GM12878 (cell line): ENCODE data around the gene VARS1. TPM values are rescaled to one million over a fixed set of nuclear protein-coding genes. Genes with fewer than 3 reads are reported as not detected.

ENCODE experiments used
- ATAC-seq: fragments of 200-7000 bp; cut with Tn5 transposase; 3 replicates; pipeline ENCODE4 v1.9.1; 2020; ENCODE audit warnings: mild to moderate bottlenecking, moderate library complexity
- BruUV-seq: library from RNA; stranded (reverse); fragments of 400-500 nt; replicated peaks from 2 replicates; lab custom pipeline; 2021; lab: Mats Ljungman, UMichigan
- CTCF ChIA-PET: fragments of 300-600 bp; sonication (Branson Sonifier 250); formaldehyde crosslinking; extraction: SDS; loops from one replicate; lab custom pipeline; 2021; ENCODE audit warnings: inconsistent platforms; lab: Yijun Ruan, JAX
- POLR2A ChIA-PET: fragments of 350-600 bp; formaldehyde crosslinking; extraction: SDS; loops from one replicate; lab custom pipeline; 2021; ENCODE audit warnings: inconsistent platforms; lab: Charles Lee
- RAD21 ChIA-PET: fragments of 300-600 bp; sonication (Branson Sonifier 250); formaldehyde crosslinking; loops from one replicate; lab custom pipeline; 2023; ENCODE audit warnings: antibody characterized with exemption; ENCODE audit not compliant: unreplicated experiment; lab: Charles Lee
- SMC1A ChIA-PET: fragments of 300-600 bp; sonication (Branson Sonifier 250); formaldehyde crosslinking; loops from one replicate; lab custom pipeline; 2023; ENCODE audit not compliant: unreplicated experiment, uncharacterized antibody; lab: Charles Lee
- DNase-seq: peaks from one replicate; pipeline ENCODE4 v3.0.0-alpha.2; 2011; ENCODE audit warnings: low read depth, low spot score
- FAIRE-seq: peaks from 3 replicates; lab custom pipeline; 2011; peaks lifted over from hg19 to GRCh38; lab: Jason Lieb, UNC
- H2AFZ ChIP-seq: 2 replicates; pipeline ENCODE4 v1.6.0; 2011; ENCODE audit warnings: low read depth, low read length, control low read depth; ENCODE audit not compliant: control insufficient read depth
- H3K27ac ChIP-seq: 2 replicates; pipeline ENCODE4 v1.5.1; 2011; ENCODE audit warnings: control low read depth; ENCODE audit not compliant: control insufficient read depth, insufficient read depth
- H3K27me3 ChIP-seq, 2 experiments: replicated peaks in 1 of 2; 2 replicates each; pipeline versions ENCODE4 v1.6.0 to v1.6.1; 2011; ENCODE audit warnings: low read length in 1 of 2; ENCODE audit not compliant: control insufficient read depth in 2 of 2, insufficient read depth in 2 of 2
- H3K36me3 ChIP-seq, 2 experiments: 2 replicates each; pipeline ENCODE4 v1.5.1; 2011; ENCODE audit warnings: low read length in 1 of 2; ENCODE audit not compliant: control insufficient read depth in 2 of 2, insufficient read depth in 2 of 2
- H3K4me1 ChIP-seq: 2 replicates; pipeline ENCODE4 v1.6.1; 2011; ENCODE audit warnings: mild to moderate bottlenecking, low read length, moderate library complexity, mixed read lengths; ENCODE audit not compliant: control insufficient read depth, insufficient read depth
- H3K4me2 ChIP-seq: 2 replicates; pipeline ENCODE4 v1.6.0; 2011; ENCODE audit warnings: control low read depth; ENCODE audit not compliant: control insufficient read depth, insufficient read depth
- H3K4me3 ChIP-seq: fragments of 200-600 bp; sonication (generic); 2 replicates; pipeline ENCODE4 v1.5.1; 2016
- H3K79me2 ChIP-seq: 2 replicates; pipeline ENCODE4 v1.6.0; 2011; ENCODE audit warnings: low read length; ENCODE audit not compliant: control insufficient read depth, insufficient read depth
- H3K9ac ChIP-seq: 2 replicates; pipeline ENCODE4 v1.8.0; 2011; ENCODE audit warnings: low read length, control low read depth, mixed read lengths; ENCODE audit not compliant: control insufficient read depth, insufficient read depth
- H3K9me3 ChIP-seq: replicated peaks from 3 replicates; pipeline ENCODE4 v1.5.1; 2011; ENCODE audit warnings: mild to moderate bottlenecking, low read length; ENCODE audit not compliant: control insufficient read depth, insufficient read depth
- H4K20me1 ChIP-seq: 2 replicates; pipeline ENCODE4 v1.6.0; 2011; ENCODE audit not compliant: control insufficient read depth, insufficient read depth
- ATF7 ChIP-seq: fragments of 450-650 bp; IDR thresholded peaks from 2 replicates; pipeline ENCODE4 v1.6.1; 2016; ENCODE audit warnings: low read depth, mild to moderate bottlenecking
- BHLHE40 ChIP-seq, 2 experiments: fragments of 450-650 bp in 1 of 2; IDR thresholded peaks; 2 replicates each; pipeline ENCODE4 v1.6.1; 2011 to 2017; ENCODE audit warnings: low read depth in 2 of 2, borderline replicate concordance in 1 of 2, improper control_type of control experiment in 1 of 2, low read length in 1 of 2, mild to moderate bottlenecking in 1 of 2
- EZH2 ChIP-seq: IDR thresholded peaks from 2 replicates; pipeline ENCODE4 v1.6.1; 2012; ENCODE audit warnings: low read depth, mild to moderate bottlenecking, control low read depth, inconsistent platforms, low read length, borderline replicate concordance; ENCODE audit not compliant: control insufficient read depth
- NR2F1 ChIP-seq: fragments of 450-650 bp; conservative IDR thresholded peaks from 2 replicates; pipeline ENCODE4 v1.6.1; 2017; ENCODE audit warnings: mild to moderate bottlenecking
- PML ChIP-seq: IDR thresholded peaks from 2 replicates; pipeline ENCODE4 v1.6.1; 2012; ENCODE audit warnings: low read length, inconsistent platforms
- RB1 ChIP-seq: fragments of 450-650 bp; formaldehyde crosslinking; IDR thresholded peaks from 2 replicates; pipeline ENCODE4 v1.6.1; 2017; ENCODE audit warnings: mild to moderate bottlenecking, borderline replicate concordance
- SIN3A ChIP-seq: IDR thresholded peaks from 2 replicates; pipeline ENCODE4 v1.6.1; 2012; ENCODE audit warnings: low read depth, low read length, improper control_type of control experiment
- STAT1 ChIP-seq: fragments of 450-650 bp; conservative IDR thresholded peaks from 2 replicates; pipeline ENCODE4 v1.6.1; 2014; ENCODE audit warnings: antibody characterized with exemption, mild to moderate bottlenecking
- WGBS: methylation state at CpG from one replicate; pipeline ENCODE4 v1.1.6; 2016; ENCODE audit warnings: low lambda C conversion rate; ENCODE audit not compliant: insufficient replicate concordance, insufficient coverage; ENCODE audit errors: missing lambda C conversion rate; 5-methylcytosine and 5-hydroxymethylcytosine counted together
- in situ Hi-C: fragments of 300-500 bp; cut with MboI; formaldehyde crosslinking; loops from 9 replicates; pipeline ENCODE4 v1.14.3; 2018; ENCODE audit warnings: mixed read lengths
- intact Hi-C: fragments of 100-400 bp; cut with micrococcal nuclease; formaldehyde crosslinking; loops from one replicate; pipeline ENCODE4 v1.14.2; 2022; ENCODE audit not compliant: unreplicated experiment
- polyA plus RNA-seq, 11 experiments: library from polyadenylated mRNA; depleted of rRNA in 4 of 11; unstranded in 6 of 11; stranded (reverse) in 5 of 11; fragments of >200 nt; fragmentation: Nextera tagmentation in 4 of 11; fragmentation: Illumina TruSeq in 1 of 11; extraction: Ambion mirVana in 4 of 11; extraction: Trizol in 1 of 11; gene quantifications; 1 replicate in 1 of 11; 2 replicates in 10 of 11; pipeline versions ENCODE4 v1.2.1 to v1.2.3, GENCODE V29; 2011 to 2016; ENCODE audit warnings: inconsistent platforms in 2 of 11, missing spikeins in 2 of 11, low read depth in 1 of 11
- total RNA-seq, 4 experiments: library from RNA; depleted of rRNA in 3 of 4; stranded (reverse); fragments of >200 nt in 3 of 4; fragmentation: Illumina TruSeq in 1 of 4; extraction: Trizol in 1 of 4; gene quantifications; 2 replicates each; pipeline versions ENCODE4 v1.2.1 to v1.2.3, GENCODE V29; 2013 to 2021
- TF ChIP-seq, protein P1 (sequence below): IDR thresholded peaks from 2 replicates; pipeline ENCODE4 v1.6.1; 2011; ENCODE audit warnings: low read depth, low read length, improper control_type of control experiment, borderline replicate concordance
- TF ChIP-seq, protein P2 (sequence below): fragments of 450-650 bp; IDR thresholded peaks from 2 replicates; pipeline ENCODE4 v1.6.1; 2016; ENCODE audit warnings: mild to moderate bottlenecking
- TF ChIP-seq, protein P3 (sequence below): fragments of 450-650 bp; IDR thresholded peaks from 2 replicates; pipeline ENCODE4 v1.6.1; 2017; ENCODE audit warnings: borderline replicate concordance

The VARS1 gene
- total and polyA plus RNA-seq, 10 of the 15 experiments (the other 5 are each of a cell fraction or from before 2014, with no cell fraction given): 1.2 to 243 (median 80.7) TPM

DNA sequence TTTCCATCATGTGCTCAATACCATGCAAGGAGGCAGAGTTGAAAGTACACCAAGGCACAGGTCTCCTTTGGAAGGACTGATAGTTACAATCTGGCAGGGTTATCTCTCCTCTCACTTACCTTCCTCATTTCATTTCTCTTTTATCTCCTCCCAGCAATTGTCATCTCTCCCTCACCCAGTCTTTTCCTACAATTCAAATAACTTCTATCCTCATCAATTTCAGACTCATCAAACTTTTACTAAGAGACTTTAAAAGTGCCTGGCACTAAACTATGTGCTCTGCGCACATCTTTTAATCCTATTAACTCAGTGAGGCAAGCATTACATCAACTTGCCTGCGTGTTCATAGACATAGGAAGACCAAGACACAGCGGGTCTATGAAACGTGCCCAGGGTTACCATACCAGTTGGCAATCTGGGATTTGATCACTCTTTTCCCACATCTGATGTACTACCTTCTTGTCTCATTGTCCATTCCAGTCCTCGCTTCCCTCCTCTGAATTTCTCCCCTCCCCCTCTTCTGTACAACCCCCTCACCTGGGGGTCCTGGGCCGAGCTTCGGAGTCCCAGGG lies 1.2 kb downstream of the VARS1 start:
- Histone ChIP-seq H3K27ac (peak overlapping the region; percentile 95; the same call in 1 of the 2 replicates), H3K4me1 (peaks cover 11% of the 10 kb centered on the region), H3K36me3 (peaks cover 7 to 11% of the 10 kb centered on the region in 2 experiments; a peak in 3 of 4 replicates), H3K4me2 (peak overlapping the region; percentile 47), H3K27me3 (no peaks in the 10 kb centered on the region), H3K79me2 (peaks cover 21% of the 10 kb centered on the region), H3K9ac (peak overlapping the region; percentile 81), H3K4me3 (peak overlapping the region; percentile 81), H4K20me1 (no peaks in the 10 kb centered on the region), H3K9me3 (no peaks in the 10 kb centered on the region), H2AFZ (no peak overlapping the region)
- ATAC-seq: peak; percentile 21; the same call in 2 of the 3 replicates
- TSS peak; percentile 68 for BruUV-seq
- FAIRE-seq: no peak
- POLR2A ChIA-PET: interaction anchor here (0.9 to 3.5 kb wide), 7 partner anchors 13 to 68 kb away, joined by 3 to 32 read pairs (median 6); partner anchors contain the start of genes HSPA1B, LSM2, MSH5 and NEU1
- SMC1A ChIA-PET: interaction anchor here (0.6 to 2.2 kb wide), 8 partner anchors 12 to 70 kb away, joined by 3 to 10 read pairs (median 4); partner anchors contain the start of genes LSM2 and NEU1
- intact Hi-C loops (no loop called here), in situ Hi-C loops (no loop called here)
- WGBS: under 1% methylated on average over 7 of the region's 7 CpGs
- TF ChIP-seq EZH2 (no peak), SIN3A (peak; percentile 40; the same call in 1 of the 2 replicates), ATF7 (0 out of 2 replicates have a peak, but pooled peaks have one; percentile 26), STAT1 (no peak), NR2F1 (no peak), BHLHE40 (IDR thresholded peaks at IDR 0.05; ENCODE audit: borderline replicate concordance in 1 of 2, low read depth in 2 of 2, low read length in 1 of 2) (peak in 1 of 2 experiments; percentile 31; a peak in 1 of 4 replicates), PML (peak; percentile 1; the same call in 1 of the 2 replicates), RB1 (no peak)
- TF ChIP-seq, protein P1, sequence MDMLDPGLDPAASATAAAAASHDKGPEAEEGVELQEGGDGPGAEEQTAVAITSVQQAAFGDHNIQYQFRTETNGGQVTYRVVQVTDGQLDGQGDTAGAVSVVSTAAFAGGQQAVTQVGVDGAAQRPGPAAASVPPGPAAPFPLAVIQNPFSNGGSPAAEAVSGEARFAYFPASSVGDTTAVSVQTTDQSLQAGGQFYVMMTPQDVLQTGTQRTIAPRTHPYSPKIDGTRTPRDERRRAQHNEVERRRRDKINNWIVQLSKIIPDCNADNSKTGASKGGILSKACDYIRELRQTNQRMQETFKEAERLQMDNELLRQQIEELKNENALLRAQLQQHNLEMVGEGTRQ: no peak
- TF ChIP-seq, protein P2, sequence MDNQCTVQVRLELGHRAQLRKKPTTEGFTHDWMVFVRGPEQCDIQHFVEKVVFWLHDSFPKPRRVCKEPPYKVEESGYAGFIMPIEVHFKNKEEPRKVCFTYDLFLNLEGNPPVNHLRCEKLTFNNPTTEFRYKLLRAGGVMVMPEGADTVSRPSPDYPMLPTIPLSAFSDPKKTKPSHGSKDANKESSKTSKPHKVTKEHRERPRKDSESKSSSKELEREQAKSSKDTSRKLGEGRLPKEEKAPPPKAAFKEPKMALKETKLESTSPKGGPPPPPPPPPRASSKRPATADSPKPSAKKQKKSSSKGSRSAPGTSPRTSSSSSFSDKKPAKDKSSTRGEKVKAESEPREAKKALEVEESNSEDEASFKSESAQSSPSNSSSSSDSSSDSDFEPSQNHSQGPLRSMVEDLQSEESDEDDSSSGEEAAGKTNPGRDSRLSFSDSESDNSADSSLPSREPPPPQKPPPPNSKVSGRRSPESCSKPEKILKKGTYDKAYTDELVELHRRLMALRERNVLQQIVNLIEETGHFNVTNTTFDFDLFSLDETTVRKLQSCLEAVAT: no peak
- TF ChIP-seq, protein P3, sequence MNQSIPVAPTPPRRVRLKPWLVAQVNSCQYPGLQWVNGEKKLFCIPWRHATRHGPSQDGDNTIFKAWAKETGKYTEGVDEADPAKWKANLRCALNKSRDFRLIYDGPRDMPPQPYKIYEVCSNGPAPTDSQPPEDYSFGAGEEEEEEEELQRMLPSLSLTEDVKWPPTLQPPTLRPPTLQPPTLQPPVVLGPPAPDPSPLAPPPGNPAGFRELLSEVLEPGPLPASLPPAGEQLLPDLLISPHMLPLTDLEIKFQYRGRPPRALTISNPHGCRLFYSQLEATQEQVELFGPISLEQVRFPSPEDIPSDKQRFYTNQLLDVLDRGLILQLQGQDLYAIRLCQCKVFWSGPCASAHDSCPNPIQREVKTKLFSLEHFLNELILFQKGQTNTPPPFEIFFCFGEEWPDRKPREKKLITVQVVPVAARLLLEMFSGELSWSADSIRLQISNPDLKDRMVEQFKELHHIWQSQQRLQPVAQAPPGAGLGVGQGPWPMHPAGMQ: no peak
- RAD21 ChIA-PET: interaction anchor here (1.0 to 2.6 kb wide), 9 partner anchors 12 to 69 kb away, joined by 3 to 19 read pairs (median 3); partner anchors contain the start of genes HSPA1A, HSPA1B, HSPA1L and LSM2
- DNase-seq: no peak
- CTCF ChIA-PET: interaction anchor here (0.6 to 3.7 kb wide), 6 partner anchors 11 to 65 kb away, joined by 3 to 26 read pairs (median 4); partner anchors contain the start of genes LSM2 and VWA7
